ENCODE results near the gene FOCAD.

Gene FOCAD

DNA sequence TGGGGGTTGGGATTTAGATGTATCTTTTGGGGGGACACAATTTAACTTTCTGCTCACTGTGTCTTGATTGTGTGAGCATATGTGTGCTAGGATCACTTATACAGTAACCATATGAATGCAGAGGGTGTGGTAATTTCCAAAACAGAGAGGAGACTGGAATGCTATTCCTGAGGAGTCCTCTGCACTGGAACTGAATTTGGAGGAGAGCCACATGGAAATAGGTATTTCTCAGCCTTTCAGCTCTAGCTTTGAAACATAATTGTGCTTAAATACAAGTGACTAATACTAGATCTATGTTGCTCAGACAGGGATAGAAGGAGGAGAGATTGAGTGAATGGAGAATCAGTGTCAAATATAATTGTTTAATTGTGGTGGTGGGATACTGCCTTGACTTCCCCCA lies 45.5 kb downstream of the FOCAD start:
- no peak for DNase-seq (ENCODE audit: low read depth)

DNA sequence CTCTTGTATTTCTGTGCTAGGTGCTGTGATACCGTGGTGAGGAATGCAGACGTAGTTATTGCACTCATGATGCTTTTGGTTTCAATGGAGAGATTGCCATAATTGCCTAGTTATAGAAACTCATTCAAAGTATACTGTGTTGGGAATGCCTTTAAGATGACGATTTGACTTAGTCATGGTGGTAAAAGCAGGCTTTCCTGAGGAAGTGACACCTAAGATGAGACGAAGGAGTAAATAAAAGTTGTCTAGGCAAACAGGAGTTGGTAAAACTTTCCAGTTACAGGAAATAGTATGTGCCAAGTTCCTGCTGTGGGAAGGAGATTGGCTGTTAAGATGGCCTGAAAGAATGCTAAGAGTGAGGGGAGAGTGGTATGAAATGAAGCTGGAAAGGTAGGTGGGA lies 48.1 kb downstream of the FOCAD start:
- no peak for DNase-seq (ENCODE audit: low read depth)

DNA sequence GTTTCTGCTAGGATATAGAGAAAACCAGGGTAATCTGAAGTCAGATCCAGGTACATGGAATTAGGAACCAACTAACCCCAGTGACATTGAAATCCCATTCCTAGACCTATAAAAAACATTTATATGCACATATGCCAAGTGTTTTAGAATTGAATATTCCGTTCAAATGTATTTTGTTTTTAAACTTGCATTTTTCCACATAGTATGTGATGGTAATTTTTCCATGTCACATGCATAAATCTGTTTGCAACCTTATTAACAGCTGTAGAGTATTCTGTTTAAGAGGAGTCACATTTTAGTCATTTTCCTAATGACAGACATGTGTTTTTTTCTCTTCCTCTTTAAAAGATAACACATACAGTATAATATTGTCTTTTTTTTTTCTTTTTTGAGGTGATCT lies 50.2 kb downstream of the FOCAD start:
- DNase-seq (ENCODE audit: low read depth) = no peak

DNA sequence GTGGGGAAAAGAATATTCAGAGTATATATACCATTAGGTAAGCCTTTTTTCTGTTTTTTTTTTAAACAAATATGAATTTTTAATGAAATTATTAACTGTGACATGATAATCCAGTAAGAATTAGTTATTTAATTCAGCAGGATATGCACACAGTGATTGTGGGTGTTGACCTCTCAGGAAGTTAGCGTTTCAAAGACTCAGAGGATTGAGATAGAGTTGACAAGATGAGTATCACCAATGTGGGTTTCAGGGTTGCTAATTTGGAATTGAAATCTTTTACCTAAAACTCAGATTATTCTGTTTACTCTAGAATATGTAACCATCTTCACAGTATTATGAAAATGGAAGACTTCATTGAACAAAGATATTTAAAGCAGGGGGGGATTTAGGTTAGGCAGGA lies 56.2 kb downstream of the FOCAD start:
- DNase-seq (ENCODE audit: low read depth) = no peak

DNA sequence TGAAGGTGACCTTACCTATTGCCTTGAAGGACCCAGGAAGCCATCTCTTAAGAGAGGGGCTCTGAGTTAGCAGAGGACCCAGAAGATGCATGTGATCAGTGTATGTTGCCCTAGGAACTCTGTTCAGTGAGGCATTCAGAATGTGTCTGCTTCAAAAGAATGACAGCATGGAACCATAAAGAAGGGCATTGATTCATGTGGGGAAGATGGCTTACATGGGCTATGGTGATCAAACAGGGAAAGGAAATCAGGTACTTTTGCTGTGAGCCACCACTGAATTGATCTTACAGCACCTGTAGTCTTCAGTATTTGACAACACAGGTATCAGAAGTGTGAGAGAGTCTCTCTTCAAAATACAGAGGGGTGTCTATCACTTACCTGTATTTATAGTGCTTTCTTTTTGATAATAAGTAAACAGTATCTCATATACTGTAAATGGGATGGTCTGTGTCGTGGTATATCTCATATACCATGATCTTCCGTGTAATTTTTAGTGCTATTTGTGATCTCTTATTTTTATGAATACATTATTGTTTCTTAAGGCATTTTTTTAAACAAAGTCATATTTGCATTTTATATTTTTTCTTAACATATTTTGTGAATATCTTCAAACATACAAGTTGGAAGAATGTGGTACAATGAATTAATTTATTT lies 57.0 kb downstream of the FOCAD start:
- no peak for DNase-seq (ENCODE audit: low read depth)

DNA sequence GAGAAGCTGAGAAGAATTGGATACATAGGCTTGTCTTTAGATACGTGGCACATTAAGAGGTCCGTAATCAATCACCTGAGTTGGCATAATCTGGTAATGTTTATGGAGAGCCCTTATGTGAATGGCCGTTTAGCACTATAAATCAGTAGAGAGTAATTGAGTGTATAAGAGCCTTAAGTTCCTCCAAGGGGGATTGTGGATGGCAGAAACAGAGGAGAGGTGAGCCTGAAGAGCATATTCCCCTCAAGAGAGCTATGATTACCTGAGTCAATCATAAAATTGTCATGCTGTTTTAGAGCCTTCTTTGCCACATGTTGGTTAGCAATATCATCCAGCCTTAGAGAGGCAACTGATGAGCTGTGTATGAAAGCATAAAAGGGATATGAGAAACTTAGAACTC lies 58.8 kb downstream of the FOCAD start:
- DNase-seq (ENCODE audit: low read depth) = no peak

DNA sequence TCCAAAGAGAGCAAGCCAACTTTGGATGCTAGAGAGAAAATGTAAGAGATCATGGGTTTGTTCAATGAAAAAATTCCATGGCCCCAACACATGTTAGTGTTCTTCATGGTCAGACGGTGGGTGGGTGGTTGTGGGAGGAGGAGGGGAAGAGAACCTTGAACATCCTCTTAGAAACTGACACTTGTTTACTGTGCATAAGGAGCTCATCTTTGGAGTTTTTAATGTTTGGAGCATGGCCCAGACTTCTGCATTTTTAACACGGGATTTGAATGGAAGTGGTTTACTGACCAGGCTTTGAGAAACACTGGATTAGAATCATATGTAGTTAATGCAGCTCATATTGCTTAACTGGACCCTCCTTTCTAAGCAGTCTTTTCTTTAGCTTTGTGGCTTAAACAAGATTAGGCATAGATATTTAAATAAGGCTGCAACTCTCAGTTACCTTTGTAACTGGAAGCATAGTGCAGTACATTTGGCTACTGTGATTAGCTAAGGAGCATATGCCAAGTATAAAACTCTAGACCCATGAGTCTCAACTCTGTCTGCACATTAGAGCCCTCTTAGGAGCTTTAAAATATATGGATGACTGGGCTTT lies 60.1 kb downstream of the FOCAD start:
- DNase-seq (ENCODE audit: low read depth) = no peak

DNA sequence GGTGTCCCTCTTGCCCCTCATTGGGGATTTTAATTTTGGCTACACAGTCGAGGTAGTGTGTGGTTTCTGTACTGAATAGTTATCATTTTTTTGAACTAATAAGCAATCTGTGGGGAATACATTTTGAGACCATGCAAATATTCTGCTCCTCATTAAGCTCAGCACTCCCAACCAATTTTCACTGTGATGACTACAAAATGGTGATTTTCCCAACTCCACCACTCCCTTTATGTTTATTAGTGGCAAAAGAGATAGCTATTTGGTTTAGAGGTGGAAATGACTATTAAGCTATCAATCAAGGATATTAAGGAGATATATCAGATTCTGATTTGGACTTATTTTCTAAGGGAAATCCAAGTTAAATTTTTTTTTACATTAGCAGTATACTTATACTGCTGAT lies 62.9 kb downstream of the FOCAD start:
- DNase-seq (ENCODE audit: low read depth) = no peak

DNA sequence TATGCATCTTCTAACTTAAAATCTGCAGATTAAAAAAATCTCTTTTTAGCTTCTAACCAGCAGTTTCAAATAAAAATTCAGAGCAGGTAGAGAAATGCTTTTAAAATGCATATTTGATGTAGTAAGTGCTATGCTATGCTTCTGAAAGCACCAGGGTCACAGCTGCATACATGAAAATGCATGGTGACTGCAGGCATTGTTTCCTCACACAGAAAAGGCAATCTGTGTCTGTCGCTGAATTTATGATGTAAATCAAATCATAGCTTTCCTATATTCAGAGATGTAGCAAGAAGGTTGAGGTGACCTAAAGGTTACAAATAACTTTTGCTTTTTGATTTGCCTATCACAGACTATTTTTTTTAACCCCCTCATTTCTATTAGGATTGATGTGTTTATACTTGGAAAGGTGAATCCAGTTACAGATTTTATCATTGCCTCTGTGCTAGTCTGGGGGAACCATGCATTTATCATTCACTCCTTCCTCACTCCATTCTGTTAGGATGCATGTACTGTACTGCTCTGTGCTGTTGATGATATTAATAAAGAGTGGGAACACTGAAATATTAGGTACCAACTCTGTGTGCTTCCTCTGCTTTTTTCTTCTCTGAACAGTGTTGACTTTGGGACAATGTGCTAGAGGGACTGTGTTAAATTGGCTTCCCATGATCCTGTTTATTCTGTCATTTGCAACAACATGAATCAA lies 65.6 kb downstream of the FOCAD start:
- DNase-seq (ENCODE audit: low read depth) = no peak

DNA sequence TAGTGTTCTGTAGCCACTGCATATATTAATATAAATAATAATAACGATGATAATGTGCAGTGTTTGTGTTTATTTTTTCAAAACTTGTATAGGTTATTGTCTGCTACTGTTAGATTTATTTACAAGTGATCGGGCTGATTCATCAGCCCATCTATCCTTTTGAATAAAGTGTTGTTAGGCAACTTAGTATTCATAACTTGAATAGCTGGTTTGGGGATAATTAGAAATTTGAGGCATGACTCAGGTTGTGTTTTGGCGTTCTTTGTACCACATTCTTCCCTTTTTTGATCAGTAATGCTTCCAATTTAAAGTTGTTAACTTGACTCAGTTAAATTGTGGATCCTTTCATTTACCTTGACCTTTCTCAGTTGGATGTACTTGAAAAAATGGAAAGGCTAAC lies 69.7 kb downstream of the FOCAD start:
- no peak for DNase-seq (ENCODE audit: low read depth)

DNA sequence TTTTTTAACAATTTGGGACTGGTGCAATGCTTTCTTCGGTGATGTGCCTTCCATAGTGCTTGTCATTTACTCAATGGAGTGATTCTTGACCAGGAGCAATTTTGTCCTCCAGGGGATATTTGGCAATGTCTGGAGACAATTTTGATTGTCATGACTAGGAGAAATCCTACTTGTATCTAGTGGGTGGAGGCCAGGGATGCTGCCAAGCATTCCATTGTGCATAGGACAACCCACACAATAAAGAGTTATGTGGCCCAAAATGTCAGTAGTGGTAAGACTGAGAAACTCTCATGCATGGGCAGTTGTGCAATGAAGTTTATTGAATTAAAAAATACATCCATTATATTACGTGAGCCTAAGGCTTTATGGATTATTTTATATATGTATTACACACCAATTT lies 70.5 kb downstream of the FOCAD start:
- DNase-seq (ENCODE audit: low read depth) = no peak

DNA sequence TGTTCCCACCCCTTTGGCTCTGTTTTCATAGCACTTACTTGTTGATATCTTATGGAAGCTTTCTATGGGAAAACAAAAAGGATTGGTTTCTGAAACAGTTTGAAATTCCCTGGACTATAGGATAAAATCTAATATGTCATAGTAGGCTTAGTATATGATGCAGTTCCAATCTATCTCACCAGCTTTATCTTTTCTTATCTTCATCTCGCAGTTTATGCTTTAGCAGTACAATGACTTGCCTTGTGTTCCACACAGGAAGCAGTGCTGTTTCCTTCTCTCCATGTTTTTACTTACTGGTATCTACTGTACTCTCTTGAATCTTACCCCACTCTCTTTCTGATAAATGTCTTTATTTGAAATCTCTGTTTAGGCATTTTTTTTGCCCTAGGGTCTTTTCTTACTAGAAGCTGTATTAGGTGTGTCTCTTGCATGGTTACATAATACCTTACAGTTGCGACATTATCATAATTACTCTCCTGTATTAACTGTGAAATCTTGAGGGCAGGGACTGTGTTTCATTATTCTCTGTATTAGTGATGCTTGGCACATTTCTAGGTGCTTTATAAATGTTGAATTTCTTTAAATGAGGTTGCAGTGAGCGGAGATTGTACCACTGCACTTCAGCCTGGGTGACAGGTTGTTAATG lies 76.3 kb downstream of the FOCAD start:
- no peak for DNase-seq (ENCODE audit: low read depth)

DNA sequence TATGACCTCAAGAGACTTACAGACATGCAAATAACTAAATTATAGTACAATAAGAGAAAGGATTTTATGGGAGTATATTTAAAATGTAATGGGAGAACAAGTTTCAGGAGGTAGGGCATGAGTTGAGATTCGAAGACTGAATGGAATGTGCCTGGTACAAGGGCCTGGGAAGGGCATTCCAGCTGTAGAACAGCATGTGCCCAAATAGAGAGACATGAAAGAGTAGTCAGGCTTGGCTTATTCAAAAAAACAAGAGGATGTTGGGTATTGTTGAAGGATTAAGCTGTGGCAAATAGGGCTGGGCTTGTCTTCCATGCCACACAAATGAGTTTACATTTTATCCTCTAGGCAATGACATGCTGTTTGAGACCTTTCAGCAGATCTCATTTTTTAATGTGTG lies 86.9 kb downstream of the FOCAD start:
- DNase-seq (ENCODE audit: low read depth) = no peak

DNA sequence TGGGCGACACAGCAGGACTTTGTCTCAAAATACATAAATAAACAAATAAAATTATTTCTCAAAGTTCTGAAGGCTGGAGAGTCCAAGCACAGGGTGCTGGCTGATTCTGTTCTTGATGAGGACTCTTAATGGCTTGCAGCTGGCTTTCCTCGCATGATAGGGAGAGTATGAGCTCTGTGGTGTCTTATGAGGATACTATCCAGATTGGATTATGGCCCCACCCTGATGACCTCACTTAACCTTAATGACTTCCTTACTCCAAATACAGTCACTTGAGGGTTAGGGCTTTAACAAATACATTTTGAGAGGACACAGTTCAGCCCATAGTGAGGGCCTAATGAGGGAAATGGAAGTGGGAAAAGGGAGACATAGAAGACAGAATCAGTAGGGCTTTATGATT lies 87.7 kb downstream of the FOCAD start:
- peak; percentile 10 for DNase-seq (ENCODE audit: low read depth)

DNA sequence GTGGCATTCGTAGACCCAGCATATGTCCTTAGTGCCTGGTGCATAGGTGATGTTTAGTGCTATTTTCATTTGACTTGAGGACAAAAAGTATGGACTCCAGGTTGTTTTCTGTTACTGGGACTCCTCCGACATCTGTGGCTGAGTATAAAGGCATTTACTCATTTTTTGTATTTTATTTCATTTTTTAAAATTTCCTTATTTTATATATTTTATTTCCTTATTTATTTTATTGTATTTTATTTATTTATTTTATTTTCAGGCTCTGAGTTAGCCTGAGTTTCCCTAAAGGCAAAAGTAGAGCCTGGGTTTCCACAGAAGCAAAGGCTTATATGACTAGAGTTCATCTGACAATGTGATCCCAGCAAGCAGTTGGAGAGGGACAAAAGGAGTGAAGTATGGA lies 91.6 kb downstream of the FOCAD start:
- no peak for DNase-seq (ENCODE audit: low read depth)

DNA sequence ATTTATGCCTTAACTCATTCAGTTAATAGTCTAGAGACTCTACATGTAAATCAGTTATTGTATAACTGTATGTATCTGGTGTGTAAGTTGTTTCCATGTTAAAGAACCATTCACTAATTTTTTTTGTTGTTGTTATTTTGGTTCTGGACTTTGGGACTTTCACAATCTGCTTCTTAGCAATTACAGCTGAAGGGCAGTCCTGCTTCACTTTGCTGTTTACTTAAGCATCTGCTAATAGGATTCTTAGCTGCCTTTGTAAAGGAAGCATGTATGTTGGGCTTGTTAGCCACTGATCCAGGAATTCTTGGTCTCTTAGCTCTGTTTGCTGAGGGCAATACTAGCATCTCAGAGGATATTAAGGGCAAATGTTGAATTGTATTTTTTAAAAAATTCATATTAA lies 97.0 kb downstream of the FOCAD start:
- no peak for DNase-seq (ENCODE audit: low read depth)

DNA sequence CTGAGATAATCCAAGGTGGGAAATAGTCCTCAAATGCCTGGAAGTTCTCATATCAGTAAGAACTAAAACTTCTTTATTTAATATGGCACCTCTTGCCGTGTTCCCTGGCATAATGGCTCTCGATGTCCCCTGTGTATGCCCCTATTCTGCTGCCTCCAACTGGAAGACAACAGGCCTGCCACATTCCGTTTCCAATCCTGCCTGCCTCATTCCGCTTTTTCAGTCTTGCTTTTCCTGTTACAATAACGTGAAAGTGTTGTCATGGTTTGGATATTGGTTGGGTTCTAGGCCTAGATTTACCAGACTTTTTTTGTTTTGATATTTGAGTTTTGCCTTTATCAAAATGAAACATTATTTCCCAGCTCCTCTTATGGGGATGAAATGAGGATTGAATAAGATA lies 98.2 kb downstream of the FOCAD start:
- DNase-seq (ENCODE audit: low read depth) = no peak

DNA sequence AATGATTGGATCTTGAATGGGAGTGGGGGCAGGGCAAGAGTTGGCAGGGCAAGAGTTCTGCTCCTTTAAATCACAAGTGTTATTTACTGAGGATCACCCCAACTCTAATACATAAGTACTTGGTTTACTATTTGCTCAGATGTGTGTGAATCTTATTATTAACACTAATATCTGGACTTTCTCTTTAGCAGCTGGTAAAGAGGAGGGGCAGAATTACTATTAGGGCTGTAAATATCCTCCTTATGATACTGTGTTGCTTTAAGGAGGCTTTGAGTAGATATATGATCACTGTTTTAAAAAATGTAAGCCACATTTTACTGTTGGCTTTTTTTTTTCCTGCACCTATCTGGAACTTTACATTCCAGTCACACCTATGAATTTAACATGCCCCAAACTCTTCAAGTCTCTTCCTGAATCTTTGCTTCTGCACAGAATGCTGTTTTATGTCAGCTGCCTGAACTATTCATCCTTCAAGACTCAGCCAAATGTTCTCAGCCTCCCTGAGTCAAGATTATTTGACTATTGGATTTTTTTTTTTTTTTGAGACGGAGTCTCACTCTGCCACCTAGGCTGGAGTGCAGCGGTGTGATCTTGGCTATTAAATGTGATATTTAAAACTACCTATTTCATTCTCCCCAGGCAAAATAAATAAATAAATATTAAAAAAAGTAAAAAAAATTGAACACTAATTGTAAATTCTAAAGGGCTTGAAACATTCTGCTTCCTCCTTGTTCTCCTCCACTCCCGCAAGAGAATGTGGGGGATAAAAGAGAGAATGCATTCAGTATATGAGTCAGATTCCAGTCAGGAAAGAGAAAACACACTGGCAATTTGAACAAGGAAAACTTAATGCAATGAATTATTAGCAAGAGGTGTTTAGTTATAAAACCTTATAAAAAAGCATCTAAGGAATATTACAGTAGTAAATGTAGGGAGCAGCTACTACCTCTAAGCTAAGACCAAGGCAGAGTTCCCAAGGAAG lies 99.3 kb downstream of the FOCAD start:
- DNase-seq (ENCODE audit: low read depth) = no peak

DNA sequence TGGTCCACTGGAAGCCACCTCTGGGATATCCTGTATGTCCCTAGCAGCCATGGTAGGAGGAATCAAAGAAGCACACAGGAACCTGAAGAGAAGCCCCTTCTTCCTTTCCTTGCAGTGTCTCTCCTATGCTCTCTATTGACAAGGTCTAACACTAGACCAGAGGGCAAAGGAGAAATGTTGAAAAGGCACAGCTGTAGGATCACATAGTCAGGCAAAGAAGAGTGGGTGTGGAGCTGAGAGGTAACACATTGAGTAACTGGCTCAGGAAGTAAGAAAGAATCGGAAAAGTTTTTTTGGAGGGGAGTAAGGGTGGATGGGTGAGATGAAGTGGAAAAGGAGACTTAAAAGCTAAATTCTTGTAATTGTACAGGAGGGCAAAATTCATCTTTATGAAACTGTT lies 100.1 kb downstream of the FOCAD start:
- DNase-seq (ENCODE audit: low read depth) = no peak

DNA sequence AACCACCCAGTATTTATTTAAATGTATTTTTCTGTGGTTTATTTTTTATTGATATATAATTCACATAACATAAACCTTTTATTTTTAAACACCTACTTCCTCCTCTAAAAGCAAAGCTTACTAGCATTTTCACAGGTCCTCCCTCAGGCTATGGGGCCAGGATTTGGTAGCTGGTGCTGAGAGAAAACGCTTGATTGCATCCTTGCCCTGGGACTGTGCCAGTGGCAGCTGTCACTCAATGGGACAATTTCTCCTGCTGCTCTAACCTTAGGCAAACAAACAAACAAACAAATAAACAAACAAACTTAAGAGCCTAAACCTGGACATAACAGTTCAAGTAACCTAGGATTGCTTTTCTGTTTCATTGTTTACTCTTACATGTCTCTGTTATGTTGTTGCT lies 102.7 kb downstream of the FOCAD start:
- DNase-seq (ENCODE audit: low read depth) = no peak

DNA sequence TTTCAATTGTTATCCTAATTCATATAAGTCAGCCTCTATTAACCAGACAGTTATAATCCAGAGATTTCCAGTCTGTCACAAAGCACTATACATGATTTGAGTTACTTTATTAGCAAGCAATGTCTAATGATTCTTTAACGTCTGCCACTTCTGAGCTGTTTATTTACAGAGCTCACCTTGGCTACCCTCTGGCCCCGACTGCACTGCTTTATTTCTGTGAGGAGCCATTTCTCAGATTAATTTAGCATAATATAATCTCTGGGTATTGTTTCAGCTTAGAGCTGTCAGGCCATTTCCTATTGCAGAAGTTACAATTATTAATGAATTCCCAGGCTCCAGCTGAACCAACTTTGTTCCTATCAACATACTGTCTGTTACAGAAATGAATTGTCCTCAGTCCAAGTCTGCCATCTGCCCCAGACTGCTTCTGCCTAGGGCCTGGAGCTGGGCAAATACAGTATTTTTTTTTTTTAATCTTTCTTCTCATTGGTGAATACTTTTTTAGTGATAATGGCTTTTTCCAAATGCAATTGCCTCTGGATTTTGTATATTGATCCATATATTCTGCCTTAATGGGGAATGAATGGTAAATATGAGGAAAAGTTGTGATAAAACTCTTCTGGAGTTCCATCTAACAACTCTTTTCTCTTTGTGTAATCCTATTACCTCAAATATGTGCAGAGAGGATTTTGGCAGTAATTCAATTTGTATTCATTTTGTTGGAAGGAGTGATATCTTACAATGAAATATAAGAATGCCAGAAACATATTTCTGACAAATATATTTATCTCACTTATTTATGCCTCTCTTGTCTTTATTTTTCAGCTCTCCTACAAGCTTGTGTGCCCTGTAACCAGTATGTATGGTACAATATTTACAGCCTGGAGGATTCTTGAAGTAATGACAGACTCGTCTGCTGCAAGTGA lies 104.7 kb downstream of the FOCAD start:
- no peak for DNase-seq (ENCODE audit: low read depth)

All from GM04504 (cell line).